CD14-positive monocyte (primary cell): ENCODE data around the gene B2M. TPM values are rescaled to one million over a fixed set of nuclear protein-coding genes. Genes with fewer than 3 reads are reported as not detected.
"Not testable (repeated sequence)": the region's sequence is repeated elsewhere in the genome, so short reads cannot be mapped to it uniquely, and the experiment has no call there.

ENCODE experiments used
- DNase-seq, 3 donors: peaks; one replicate each; pipeline ENCODE4 v3.0.0-alpha.2; 2011 to 2022
- H2AFZ ChIP-seq: 2 replicates; pipeline ENCODE4 v1.6.0; 2012; ENCODE audit warnings: mild to moderate bottlenecking, low read depth, low read length, inconsistent platforms; ENCODE audit not compliant: insufficient read depth, poor library complexity, severe bottlenecking
- H3K27ac ChIP-seq, 2 donors: 1 replicate in 1 of 2; 2 replicates in 1 of 2; pipeline ENCODE4 v1.5.1; 2012 to 2013; ENCODE audit warnings: low read length in 2 of 2, control low read depth in 1 of 2, inconsistent platforms in 1 of 2, low read depth in 1 of 2, mild to moderate bottlenecking in 1 of 2
- H3K27me3 ChIP-seq, 2 donors: one replicate each; pipeline versions ENCODE4 v1.6.0 to v1.6.1; 2011 to 2013; ENCODE audit warnings: low read length in 2 of 2; ENCODE audit not compliant: control insufficient read depth in 2 of 2, insufficient read depth in 2 of 2
- H3K36me3 ChIP-seq, 2 donors: replicated peaks in 1 of 2; 1 replicate in 1 of 2; 2 replicates in 1 of 2; pipeline versions ENCODE4 v1.5.1 to v1.6.1; 2012 to 2013; ENCODE audit warnings: low read length in 2 of 2, control low read depth in 1 of 2, inconsistent platforms in 1 of 2, mild to moderate bottlenecking in 1 of 2; ENCODE audit not compliant: insufficient read depth in 2 of 2, control insufficient read depth in 1 of 2
- H3K4me1 ChIP-seq, 2 donors: 1 replicate in 1 of 2; 2 replicates in 1 of 2; pipeline versions ENCODE4 v1.5.1 to v1.6.1; 2012 to 2013; ENCODE audit warnings: low read length in 2 of 2, control low read depth in 1 of 2, inconsistent platforms in 1 of 2, mild to moderate bottlenecking in 1 of 2, moderate library complexity in 1 of 2; ENCODE audit not compliant: insufficient read depth in 2 of 2, control insufficient read depth in 1 of 2
- H3K4me2 ChIP-seq: replicated peaks from 2 replicates; pipeline ENCODE3; 2012; ENCODE audit warnings: low read length, moderate library complexity, mild to moderate bottlenecking; ENCODE audit not compliant: poor library complexity, severe bottlenecking; ENCODE audit errors: extremely low read depth
- H3K4me3 ChIP-seq, 3 experiments: fragments of 200-600 bp in 1 of 3; sonication (generic) in 1 of 3; replicated peaks in 1 of 3; 1 replicate in 2 of 3; 2 replicates in 1 of 3; pipeline ENCODE4 v1.5.1; 2011 to 2013; ENCODE audit warnings: low read length in 3 of 3, mild to moderate bottlenecking in 3 of 3, control low read depth in 2 of 3, low read depth in 2 of 3, inconsistent platforms in 1 of 3, moderate library complexity in 1 of 3
- H3K79me2 ChIP-seq: 2 replicates; pipeline ENCODE4 v1.6.0; 2012; ENCODE audit warnings: mild to moderate bottlenecking, control low read depth, inconsistent platforms, low read length, moderate library complexity; ENCODE audit not compliant: insufficient read depth
- H3K9ac ChIP-seq: 2 replicates; pipeline ENCODE4 v1.6.0; 2017; ENCODE audit warnings: low read length, mild to moderate bottlenecking; ENCODE audit not compliant: insufficient read depth, poor library complexity, severe bottlenecking
- H3K9me3 ChIP-seq, 2 donors: replicated peaks in 1 of 2; 1 replicate in 1 of 2; 2 replicates in 1 of 2; pipeline versions ENCODE4 v1.5.1 to v1.6.1; 2012 to 2013; ENCODE audit warnings: low read length in 2 of 2, control low read depth in 1 of 2; ENCODE audit not compliant: control insufficient read depth in 1 of 2, insufficient read depth in 1 of 2
- H4K20me1 ChIP-seq: 2 replicates; pipeline ENCODE4 v1.6.0; 2012; ENCODE audit warnings: mild to moderate bottlenecking, low read length, control low read depth, moderate library complexity; ENCODE audit not compliant: insufficient read depth
- H3K27ac Mint-ChIP-seq, 7 donors: one replicate each; pipeline ENCODE4 v1.8.0; 2020; ENCODE audit warnings: mild to moderate bottlenecking in 7 of 7, mixed read lengths in 7 of 7, moderate library complexity in 6 of 7, inconsistent platforms in 2 of 7
- H3K27me3 Mint-ChIP-seq, 3 donors: one replicate each; pipeline ENCODE4 v1.8.0; 2021 to 2022; ENCODE audit warnings: low read depth in 3 of 3, mild to moderate bottlenecking in 3 of 3, mixed read lengths in 3 of 3, moderate library complexity in 3 of 3, inconsistent platforms in 1 of 3
- H3K36me3 Mint-ChIP-seq, 2 donors: one replicate each; pipeline ENCODE4 v1.8.0; 2020; ENCODE audit warnings: mixed read lengths in 2 of 2, inconsistent platforms in 1 of 2, mild to moderate bottlenecking in 1 of 2
- H3K4me1 Mint-ChIP-seq: one replicate; pipeline ENCODE4 v1.8.0; 2020; ENCODE audit warnings: mild to moderate bottlenecking, mixed read lengths
- H3K4me3 Mint-ChIP-seq, 2 donors: one replicate each; pipeline ENCODE4 v1.8.0; 2020; ENCODE audit warnings: mild to moderate bottlenecking in 2 of 2, mixed read lengths in 2 of 2, moderate library complexity in 1 of 2
- H3K9me3 Mint-ChIP-seq, 7 donors: one replicate each; pipeline ENCODE4 v1.8.0; 2020 to 2022; ENCODE audit warnings: mixed read lengths in 7 of 7, mild to moderate bottlenecking in 6 of 7, moderate library complexity in 6 of 7, inconsistent platforms in 2 of 7
- CTCF ChIP-seq: fragments of 200-600 bp; IDR thresholded peaks from one replicate; pipeline ENCODE4 v1.8.0; 2022; ENCODE audit warnings: antibody characterized with exemption, mild to moderate bottlenecking
- WGBS: methylation state at CpG from one replicate; pipeline ENCODE4 v1.1.5; 2013; ENCODE audit warnings: missing lambda C conversion rate; ENCODE audit not compliant: insufficient coverage; 5-methylcytosine and 5-hydroxymethylcytosine counted together
- intact Hi-C, 2 donors: fragments of 100-400 bp; cut with micrococcal nuclease; formaldehyde crosslinking; loops; one replicate each; pipeline versions ENCODE4 v1.15.0 to v1.15.1; 2023
- polyA plus RNA-seq, 3 donors: library from polyadenylated mRNA; depleted of rRNA in 1 of 3; unstranded in 2 of 3; stranded (reverse) in 1 of 3; fragments of 300-500 nt in 2 of 3; fragments of >200 nt in 1 of 3; fragmentation: Illumina TruSeq in 2 of 3; gene quantifications; 1 replicate in 2 of 3; 2 replicates in 1 of 3; pipeline ENCODE4 v1.2.3, GENCODE V29; 2012 to 2021

Gene B2M
- polyA plus RNA-seq, 3 donors = 17,356 to 28,278 (median 28,259) TPM

- H3K4me3 Mint-ChIP-seq, H3K9me3 ChIP-seq, H3K36me3 Mint-ChIP-seq, DNase-seq, H3K27me3 ChIP-seq, H3K36me3 ChIP-seq, H3K27ac ChIP-seq, H4K20me1 ChIP-seq, H3K27me3 Mint-ChIP-seq, H3K9ac ChIP-seq, H3K4me2 ChIP-seq, intact Hi-C loops, H3K4me3 ChIP-seq, H3K4me1 ChIP-seq, H3K4me1 Mint-ChIP-seq, H2AFZ ChIP-seq, H3K79me2 ChIP-seq, H3K27ac Mint-ChIP-seq: not testable (repeated sequence)
- WGBS = no CpG with 5 or more reads among the region's 2 CpGs
- H3K9me3 Mint-ChIP-seq = peaks cover 0 to 18% (median 6%) of the 10 kb centered on the region in 7 donors
Measured at GRCh38 chr15:44743454-44743853, 32.1 kb downstream of the B2M start.

GRCh38 chr15:44753345-44753744 is 42.0 kb downstream of the B2M start:
- Histone ChIP-seq H3K9ac (no peak overlapping the region), H3K36me3 (no peaks in the 10 kb centered on the region), H3K27ac (no peak overlapping the region), H3K27me3 (no peaks in the 10 kb centered on the region), H3K4me1 (no peaks in the 10 kb centered on the region), H3K79me2 (no peaks in the 10 kb centered on the region), H3K4me3 (no peak overlapping the region), H4K20me1 (no peaks in the 10 kb centered on the region), H3K4me2 (no peak overlapping the region), H3K9me3 (peaks cover 8 to 14% of the 10 kb centered on the region in 2 donors), H2AFZ (no peak overlapping the region)
- Mint-ChIP-seq H3K4me1 (no peaks in the 10 kb centered on the region), H3K27me3 (peaks cover 0 to 2% (median 0%) of the 10 kb centered on the region in 3 donors), H3K4me3 (no peak overlapping the region), H3K27ac (no peak overlapping the region), H3K9me3 (peaks cover 4 to 36% (median 26%) of the 10 kb centered on the region in 7 donors), H3K36me3 (no peaks in the 10 kb centered on the region)
- no peak for TF ChIP-seq CTCF
- no peak for DNase-seq
- intact Hi-C loops = no loop called here
- WGBS = no CpG with 5 or more reads among the region's 1 CpG
